NCI-H1417 treated with DMSO at 0.1 percent for 48 hours (cell line): ENCODE data around the gene ARHGAP22.
A peak's percentile ranks its signal among the peaks of the same experiment; 100 is the strongest.

ENCODE experiments used
- DNase-seq: peaks from one replicate; lab custom pipeline; 2025; lab: John Stamatoyannopoulos, UW

ARHGAP22 gene

GRCh38 chr10:48607356-48608278 is 2.7 kb upstream of the ARHGAP22 start:
- DNase-seq, result no peak

GRCh38 chr10:48606530-48607355 is 1.9 kb upstream of the ARHGAP22 start:
- no peak for DNase-seq

- DNase-seq, result no peak
Observed at GRCh38 chr10:48605786-48606529, 1.1 kb upstream of the ARHGAP22 start.

GRCh38 chr10:48604039-48604990 is 558 bp downstream of the ARHGAP22 start:
- no peak for DNase-seq

- no peak for DNase-seq
Observed at GRCh38 chr10:48603421-48604038, 1.3 kb downstream of the ARHGAP22 start.

- no peak for DNase-seq
Observed at GRCh38 chr10:48602401-48603135, 2.3 kb downstream of the ARHGAP22 start.

GRCh38 chr10:48601789-48602188 is 3.1 kb downstream of the ARHGAP22 start:
- DNase-seq, result no peak

GRCh38 chr10:48600645-48601505 is 4.0 kb downstream of the ARHGAP22 start:
- DNase-seq, result no peak

GRCh38 chr10:48599830-48600134 is 5.1 kb downstream of the ARHGAP22 start:
- DNase-seq, result no peak

- no peak for DNase-seq
Observed at GRCh38 chr10:48598936-48599829, 5.7 kb downstream of the ARHGAP22 start.

- DNase-seq, result peak; percentile 62
Observed at GRCh38 chr10:48598243-48598935, 6.5 kb downstream of the ARHGAP22 start.

GRCh38 chr10:48595539-48595932 is 9.3 kb downstream of the ARHGAP22 start:
- DNase-seq, result no peak

GRCh38 chr10:48594803-48595538 is 9.9 kb downstream of the ARHGAP22 start:
- DNase-seq, result peak; percentile 21

- DNase-seq, result no peak
Observed at GRCh38 chr10:48594371-48594770, 10.5 kb downstream of the ARHGAP22 start.

GRCh38 chr10:48592346-48592745 is 12.5 kb downstream of the ARHGAP22 start:
- DNase-seq, result no peak

GRCh38 chr10:48590945-48591344 is 13.9 kb downstream of the ARHGAP22 start:
- no peak for DNase-seq

- DNase-seq, result no peak
Observed at GRCh38 chr10:48589266-48589665, 15.6 kb downstream of the ARHGAP22 start.
